ENCODE data around the gene AGAP1.

DNA sequence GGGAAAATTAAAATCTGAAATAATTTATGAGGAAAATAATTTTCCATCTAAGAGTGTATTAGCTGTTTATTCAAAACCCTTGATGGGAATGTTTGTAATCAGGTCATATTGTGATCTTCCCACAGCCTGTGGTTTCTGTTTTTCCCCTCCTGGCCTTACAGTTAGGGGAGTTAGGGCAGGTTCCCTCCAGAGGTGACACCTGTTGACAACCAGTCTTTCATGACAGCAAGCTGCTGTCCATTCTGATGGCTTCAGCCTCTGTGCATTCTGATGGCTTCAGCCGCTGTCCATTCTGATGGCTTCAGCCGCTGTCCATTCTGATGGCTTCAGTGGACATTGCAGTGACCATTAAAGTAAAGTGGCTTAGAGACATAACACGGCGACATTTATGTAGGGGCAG lies 346.1 kb downstream of the AGAP1 start:
- TF ChIP-seq, protein P1, sequence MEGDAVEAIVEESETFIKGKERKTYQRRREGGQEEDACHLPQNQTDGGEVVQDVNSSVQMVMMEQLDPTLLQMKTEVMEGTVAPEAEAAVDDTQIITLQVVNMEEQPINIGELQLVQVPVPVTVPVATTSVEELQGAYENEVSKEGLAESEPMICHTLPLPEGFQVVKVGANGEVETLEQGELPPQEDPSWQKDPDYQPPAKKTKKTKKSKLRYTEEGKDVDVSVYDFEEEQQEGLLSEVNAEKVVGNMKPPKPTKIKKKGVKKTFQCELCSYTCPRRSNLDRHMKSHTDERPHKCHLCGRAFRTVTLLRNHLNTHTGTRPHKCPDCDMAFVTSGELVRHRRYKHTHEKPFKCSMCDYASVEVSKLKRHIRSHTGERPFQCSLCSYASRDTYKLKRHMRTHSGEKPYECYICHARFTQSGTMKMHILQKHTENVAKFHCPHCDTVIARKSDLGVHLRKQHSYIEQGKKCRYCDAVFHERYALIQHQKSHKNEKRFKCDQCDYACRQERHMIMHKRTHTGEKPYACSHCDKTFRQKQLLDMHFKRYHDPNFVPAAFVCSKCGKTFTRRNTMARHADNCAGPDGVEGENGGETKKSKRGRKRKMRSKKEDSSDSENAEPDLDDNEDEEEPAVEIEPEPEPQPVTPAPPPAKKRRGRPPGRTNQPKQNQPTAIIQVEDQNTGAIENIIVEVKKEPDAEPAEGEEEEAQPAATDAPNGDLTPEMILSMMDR (IDR thresholded peaks at IDR 0.05): no peak
- TF ChIP-seq POLR2A (IDR thresholded peaks at IDR 0.05): no peak

Data from thyroid gland (tissue), 4 donors.